GM21381 (cell line): ENCODE results near the gene KCNK18.
"Not testable (repeated sequence)": the region's sequence is repeated elsewhere in the genome, so short reads cannot be mapped to it uniquely, and the experiment has no call there.

Source experiments
- ATAC-seq: cut with Tn5 transposase; IDR thresholded peaks from one replicate; pipeline ENCODE4 v1.9.1; 2021; ENCODE audit warnings: mild to moderate bottlenecking, moderate library complexity; ENCODE audit not compliant: unreplicated experiment

KCNK18 gene

GRCh38 chr10:117221156-117221711 is 23.9 kb downstream of the KCNK18 start:
- ATAC-seq = no peak

GRCh38 chr10:117222552-117222951 is 25.3 kb downstream of the KCNK18 start:
- no peak for ATAC-seq

GRCh38 chr10:117222976-117223692 is 25.8 kb downstream of the KCNK18 start:
- ATAC-seq = no peak

GRCh38 chr10:117223693-117224430 is 26.6 kb downstream of the KCNK18 start:
- ATAC-seq = no peak

- ATAC-seq = no peak
Measured at GRCh38 chr10:117224881-117225280, 27.6 kb downstream of the KCNK18 start.

GRCh38 chr10:117226813-117227451 is 29.6 kb downstream of the KCNK18 start:
- no peak for ATAC-seq

GRCh38 chr10:117228210-117228609 is 30.9 kb downstream of the KCNK18 start:
- ATAC-seq = no peak

- not testable (repeated sequence) for ATAC-seq
Measured at GRCh38 chr10:117230107-117230506, 32.8 kb downstream of the KCNK18 start.

GRCh38 chr10:117237401-117237991 is 40.2 kb downstream of the KCNK18 start:
- ATAC-seq = no peak

- no peak for ATAC-seq
Measured at GRCh38 chr10:117239051-117239450, 41.8 kb downstream of the KCNK18 start.

GRCh38 chr10:117239721-117240620 is 42.7 kb downstream of the KCNK18 start:
- no peak for ATAC-seq

- no peak for ATAC-seq
Measured at GRCh38 chr10:117240621-117241529, 43.6 kb downstream of the KCNK18 start, which contains the start of gene SLC18A2. TSS of gene SLC18A2 (plus strand) at chr10:117241114. CDS start at chr10:117241694, 580 bp downstream.

- no peak for ATAC-seq
Measured at GRCh38 chr10:117241541-117242462, 44.5 kb downstream of the KCNK18 start.

GRCh38 chr10:117242463-117242832 is 45.2 kb downstream of the KCNK18 start:
- no peak for ATAC-seq

- no peak for ATAC-seq
Measured at GRCh38 chr10:117246997-117247671, 49.8 kb downstream of the KCNK18 start.

GRCh38 chr10:117248750-117249465 is 51.6 kb downstream of the KCNK18 start:
- ATAC-seq = no peak
